K562 (cell line): ENCODE results near the gene CEL. TPM values are rescaled to one million over a fixed set of nuclear protein-coding genes. Genes with fewer than 3 reads are reported as not detected.

Experiments used
- ATAC-seq: fragments of 200-7000 bp; cut with Tn5 transposase; 3 replicates; pipeline ENCODE4 v1.9.1; 2020; ENCODE audit warnings: moderate library complexity
- BruUV-seq: library from RNA; stranded (reverse); fragments of 400-500 nt; replicated peaks from 2 replicates; lab custom pipeline; 2021; lab: Mats Ljungman, UMichigan
- CTCF ChIA-PET: fragments of 300-600 bp; formaldehyde crosslinking; extraction: SDS; loops from one replicate; lab custom pipeline; 2021; ENCODE audit warnings: low intra/inter-chr PET ratio; lab: Yijun Ruan, JAX
- POLR2A ChIA-PET: fragments of 300-600, 350-650 bp; sonication (Branson Sonifier 250); formaldehyde crosslinking; extraction: SDS; loops from one replicate; lab custom pipeline; 2021; ENCODE audit warnings: antibody characterized with exemption, inconsistent platforms; lab: Yijun Ruan, JAX
- DNase-seq, 4 experiments: peaks; one replicate each; pipeline versions ENCODE4 v3.0.0 to v3.0.0-alpha.2; 2011 to 2018; ENCODE audit warnings: low spot score in 3 of 4, mixed read lengths in 3 of 4; ENCODE audit errors: extremely low read depth in 1 of 4
- FAIRE-seq: peaks from 2 replicates; lab custom pipeline; 2011; peaks lifted over from hg19 to GRCh38; lab: Jason Lieb, UNC
- H2AFZ ChIP-seq: 2 replicates; pipeline ENCODE4 v1.6.0; 2011; ENCODE audit warnings: low read depth, low read length, control low read depth, inconsistent platforms
- H3K27ac ChIP-seq: fragments of 200-600 bp; 3 replicates; pipeline ENCODE4 v1.8.0; 2011; ENCODE audit warnings: low read depth, mild to moderate bottlenecking, control low read depth, inconsistent platforms, low read length, moderate library complexity, mixed read lengths; ENCODE audit errors: extremely low read depth
- H3K27me3 ChIP-seq, 2 experiments: fragments of 300-600 bp in 1 of 2; 2 replicates in 1 of 2; 3 replicates in 1 of 2; pipeline versions ENCODE4 v1.6.0 to v1.8.0; 2011; ENCODE audit warnings: inconsistent platforms in 2 of 2, low read length in 2 of 2, mild to moderate bottlenecking in 1 of 2, mixed read lengths in 1 of 2, moderate library complexity in 1 of 2; ENCODE audit not compliant: control insufficient read depth in 2 of 2, insufficient read depth in 2 of 2
- H3K36me3 ChIP-seq: fragments of 300-600 bp; 3 replicates; pipeline ENCODE4 v1.8.0; 2011; ENCODE audit warnings: mild to moderate bottlenecking, low read length, inconsistent platforms; ENCODE audit not compliant: control insufficient read depth, insufficient read depth
- H3K4me1 ChIP-seq, 2 experiments: fragments of 200-600 bp in 1 of 2; replicated peaks in 1 of 2; 2 replicates in 1 of 2; 3 replicates in 1 of 2; pipeline versions ENCODE4 v1.5.1 to v1.8.0; 2011; ENCODE audit warnings: inconsistent platforms in 2 of 2, low read length in 2 of 2, mild to moderate bottlenecking in 1 of 2, mixed read lengths in 1 of 2, moderate library complexity in 1 of 2; ENCODE audit not compliant: control insufficient read depth in 2 of 2, insufficient read depth in 2 of 2
- H3K4me2 ChIP-seq: 2 replicates; pipeline ENCODE4 v1.6.1; 2011; ENCODE audit warnings: low read length, control low read depth, inconsistent platforms, mixed read lengths; ENCODE audit not compliant: insufficient read depth
- H3K4me3 ChIP-seq: fragments of 200-600 bp; sonication (generic), shearing (Covaris generic); 2 replicates; pipeline ENCODE4 v1.5.1; 2016; ENCODE audit warnings: control low read depth, inconsistent platforms
- H3K79me2 ChIP-seq: fragments of 200-600 bp; 3 replicates; pipeline ENCODE4 v1.8.0; 2011; ENCODE audit warnings: low read length, inconsistent platforms; ENCODE audit not compliant: control insufficient read depth, insufficient read depth
- H3K9ac ChIP-seq, 2 experiments: 2 replicates each; pipeline versions ENCODE4 v1.6.0 to v1.6.1; 2011; ENCODE audit warnings: low read depth in 2 of 2, low read length in 2 of 2, control low read depth in 1 of 2, inconsistent platforms in 1 of 2, mild to moderate bottlenecking in 1 of 2, mixed read lengths in 1 of 2; ENCODE audit not compliant: insufficient read depth in 1 of 2
- H3K9me1 ChIP-seq: one replicate; pipeline ENCODE4 v1.6.0; 2011; ENCODE audit warnings: inconsistent platforms, mild to moderate bottlenecking, low read length, moderate library complexity; ENCODE audit not compliant: control insufficient read depth, insufficient read depth
- H3K9me3 ChIP-seq: replicated peaks from 2 replicates; pipeline ENCODE4 v1.5.1; 2011; ENCODE audit warnings: low read depth, low read length, inconsistent platforms; ENCODE audit not compliant: control insufficient read depth, insufficient read depth
- H4K20me1 ChIP-seq: replicated peaks from 2 replicates; pipeline ENCODE4 v1.6.1; 2011; ENCODE audit warnings: low read length, inconsistent platforms, mixed read lengths; ENCODE audit not compliant: control insufficient read depth, insufficient read depth
- ATF1 ChIP-seq, 2 experiments: fragments of 450-650 bp in 1 of 2; IDR thresholded peaks; 2 replicates each; pipeline ENCODE4 v1.6.1; 2016; ENCODE audit warnings: missing compliant biosample characterization in 1 of 2, missing genetic modification characterization in 1 of 2
- BCOR ChIP-seq: fragments of 450-650 bp; IDR thresholded peaks from 2 replicates; pipeline ENCODE4 v1.6.1; 2016
- CCNT2 ChIP-seq: IDR thresholded peaks from 2 replicates; pipeline ENCODE4 v1.6.1; 2011; ENCODE audit warnings: borderline replicate concordance, low read depth, mild to moderate bottlenecking, moderate library complexity, mixed read lengths, low read length; ENCODE audit not compliant: insufficient read length; ENCODE audit errors: extremely low read depth
- GTF2A2 ChIP-seq: IDR thresholded peaks from 2 replicates; pipeline ENCODE4 v1.6.1; 2016; ENCODE audit warnings: mild to moderate bottlenecking, missing genetic modification characterization, missing compliant biosample characterization
- NR3C1 ChIP-seq: sonication (generic); formaldehyde crosslinking; IDR thresholded peaks from 2 replicates; pipeline ENCODE4 v1.8.1; 2022; ENCODE audit warnings: missing genetic modification reagents
- POLR2G ChIP-seq: fragments of 200-400 bp; formaldehyde crosslinking; IDR thresholded peaks from 2 replicates; pipeline ENCODE4 v1.6.1; 2017; ENCODE audit warnings: low read depth, mild to moderate bottlenecking, antibody characterized with exemption, low read length, moderate library complexity
- ZNF232 ChIP-seq: sonication (generic); formaldehyde crosslinking; IDR thresholded peaks from 2 replicates; pipeline ENCODE4 v1.8.0; 2022; ENCODE audit warnings: mild to moderate bottlenecking, missing genetic modification reagents
- ZNF239 ChIP-seq: fragments of 250-450 bp; sonication (Bioruptor Pico); IDR thresholded peaks from 2 replicates; pipeline ENCODE4 v1.4.0; 2020; ENCODE audit warnings: mild to moderate bottlenecking
- ZNF57 ChIP-seq: fragments of 450-650 bp; formaldehyde crosslinking; IDR thresholded peaks from 2 replicates; pipeline ENCODE4 v1.4.0; 2020; ENCODE audit warnings: mild to moderate bottlenecking, moderate library complexity
- ZNF707 ChIP-seq: fragments of 250-450 bp; sonication (Bioruptor Pico); conservative IDR thresholded peaks from 2 replicates; pipeline ENCODE4 v1.8.0; 2022; ENCODE audit warnings: inconsistent platforms, mild to moderate bottlenecking, moderate library complexity
- WGBS: fragments of 100-300 bp; shearing (Covaris generic); methylation state at CpG from one replicate; pipeline ENCODE4 v1.1.6; 2016; ENCODE audit warnings: low coverage, mixed read lengths; ENCODE audit not compliant: insufficient coverage; ENCODE audit errors: missing lambda C conversion rate; 5-methylcytosine and 5-hydroxymethylcytosine counted together
- in situ Hi-C: fragments of 300-500 bp; cut with MboI; formaldehyde crosslinking; loops from 4 replicates; pipeline ENCODE4 v1.15.0; 2018; ENCODE audit warnings: inconsistent platforms, mixed read lengths
- intact Hi-C: fragments of 100-400 bp; cut with micrococcal nuclease; formaldehyde crosslinking; loops from 2 replicates; pipeline ENCODE4 v1.14.2; 2022
- polyA plus RNA-seq, 8 experiments: library from polyadenylated mRNA; depleted of rRNA in 4 of 8; stranded (reverse) in 5 of 8; unstranded in 3 of 8; fragments of >200 nt; fragmentation: Nextera tagmentation in 2 of 8; fragmentation: Illumina TruSeq in 1 of 8; extraction: Ambion mirVana in 2 of 8; extraction: Trizol in 1 of 8; gene quantifications; 2 replicates each; pipeline versions ENCODE4 v1.2.1 to v1.2.3, GENCODE V29; 2011 to 2014; ENCODE audit warnings: inconsistent platforms in 1 of 8, missing spikeins in 1 of 8
- total RNA-seq, 7 experiments: library from RNA; depleted of rRNA in 6 of 7; stranded (reverse); fragments of >200 nt in 6 of 7; fragmentation: Illumina TruSeq in 2 of 7; extraction: Trizol in 2 of 7; gene quantifications; 2 replicates each; pipeline versions ENCODE4 v1.2.1 to v1.2.3, GENCODE V29; 2011 to 2021; ENCODE audit warnings: low replicate concordance in 1 of 7
- TF ChIP-seq, protein P1 (sequence below): fragments of 450-650 bp; formaldehyde crosslinking; IDR thresholded peaks from 2 replicates; pipeline ENCODE4 v1.4.0; 2020; ENCODE audit warnings: mild to moderate bottlenecking, moderate library complexity

The CEL gene
- total and polyA plus RNA-seq, 9 of the 15 experiments (the other 6 are each of a cell fraction or from before 2014, with no cell fraction given) = 0.09 to 3.0 (median 0.51) TPM; not detected in 2

DNA sequence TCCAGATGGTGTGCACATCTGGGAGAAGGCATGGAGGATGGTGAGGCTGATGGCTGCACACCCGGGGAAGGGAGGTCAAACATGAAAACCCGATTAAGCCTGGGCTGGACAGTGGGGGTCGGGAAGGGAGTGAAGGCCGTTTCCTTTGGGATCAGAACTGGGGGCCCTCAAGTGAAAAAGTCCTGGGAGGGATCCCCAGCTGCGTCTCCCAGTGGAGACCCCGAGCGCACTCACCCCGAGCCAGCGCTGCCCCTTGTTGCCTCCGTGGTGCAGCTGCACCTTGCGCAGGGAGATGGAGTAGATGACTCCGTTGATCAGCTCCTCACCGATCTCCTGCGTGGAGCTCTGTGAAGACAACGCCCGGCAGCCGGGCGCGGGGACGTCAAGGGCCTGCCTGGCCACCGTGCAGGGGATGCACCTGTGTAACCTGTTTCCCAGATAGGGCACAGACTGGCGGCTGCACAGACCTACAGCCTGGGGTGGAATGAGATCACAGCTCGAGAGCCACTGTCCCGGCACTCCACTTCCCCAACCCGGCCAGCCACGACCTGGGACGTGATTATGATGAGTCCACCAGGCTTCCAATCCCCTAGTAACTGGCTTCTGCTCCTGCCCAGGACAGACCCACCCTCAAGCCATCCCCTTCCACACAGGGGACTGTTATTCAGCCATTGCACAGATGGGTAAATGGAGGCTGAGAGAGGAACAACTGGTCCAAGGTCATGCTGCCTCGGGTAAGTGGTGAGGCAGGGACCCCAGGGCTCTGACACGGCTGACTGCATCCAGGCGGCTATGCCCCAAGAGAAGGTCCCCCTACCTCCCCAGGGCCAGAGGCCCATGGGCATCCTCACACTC is 50.3 kb downstream of the CEL start:
- DNase-seq (no peak), ATAC-seq (no peak), FAIRE-seq (no peak)
- ChIA-PET POLR2A (no interaction called here), CTCF (no interaction called here)
- Histone ChIP-seq H3K9me3 (no peaks in the 10 kb centered on the region), H3K4me2 (no peak overlapping the region), H3K36me3 (peaks cover 71% of the 10 kb centered on the region; the same call in 2 of the 3 replicates), H3K27ac (no peak overlapping the region; the same call in 2 of the 3 replicates), H3K4me3 (no peak overlapping the region), H3K9me1 (no peaks in the 10 kb centered on the region), H3K9ac (peak overlapping the region in 1 of 2 experiments; percentile 85; a peak in 2 of 4 replicates), H2AFZ (no peak overlapping the region), H3K4me1 (peaks cover 15 to 52% of the 10 kb centered on the region in 2 experiments; a peak in 4 of 5 replicates), H3K27me3 (no peaks in the 10 kb centered on the region), H4K20me1 (peaks cover 4% of the 10 kb centered on the region; the same call in 1 of the 2 replicates), H3K79me2 (peaks cover 51% of the 10 kb centered on the region)
- intact Hi-C loops (no loop called here), in situ Hi-C loops (no loop called here)
- no peak for TF ChIP-seq ZNF239 (CRISPR knock-in tag)
- 0 out of 2 replicates have a peak, but pooled peaks have one; percentile 17 for TF ChIP-seq POLR2G
- no peak for TF ChIP-seq ZNF707 (CRISPR knock-in tag)
- no peak for TF ChIP-seq GTF2A2
- TF ChIP-seq BCOR = 0 out of 2 replicates have a peak, but pooled peaks have one; percentile 17
- no peak for TF ChIP-seq ZNF57 (CRISPR knock-in tag)
- no peak for TF ChIP-seq ZNF232 (CRISPR knock-in tag)
- TF ChIP-seq, protein P1, sequence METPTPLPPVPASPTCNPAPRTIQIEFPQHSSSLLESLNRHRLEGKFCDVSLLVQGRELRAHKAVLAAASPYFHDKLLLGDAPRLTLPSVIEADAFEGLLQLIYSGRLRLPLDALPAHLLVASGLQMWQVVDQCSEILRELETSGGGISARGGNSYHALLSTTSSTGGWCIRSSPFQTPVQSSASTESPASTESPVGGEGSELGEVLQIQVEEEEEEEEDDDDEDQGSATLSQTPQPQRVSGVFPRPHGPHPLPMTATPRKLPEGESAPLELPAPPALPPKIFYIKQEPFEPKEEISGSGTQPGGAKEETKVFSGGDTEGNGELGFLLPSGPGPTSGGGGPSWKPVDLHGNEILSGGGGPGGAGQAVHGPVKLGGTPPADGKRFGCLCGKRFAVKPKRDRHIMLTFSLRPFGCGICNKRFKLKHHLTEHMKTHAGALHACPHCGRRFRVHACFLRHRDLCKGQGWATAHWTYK (CRISPR knock-in tag) = no peak
- no peak for TF ChIP-seq CCNT2
- no peak for TF ChIP-seq NR3C1 (CRISPR knock-in tag)
- no peak for TF ChIP-seq ATF1 (CRISPR knock-in tag; IDR thresholded peaks at IDR 0.05)
- no peak for TF ChIP-seq ATF1 (tag; IDR thresholded peaks at IDR 0.05)
- no TSS peak for BruUV-seq
- 94% methylated on average over 30 of the region's 30 CpGs for WGBS
